ENCODE results near the gene FTCDNL1.

Gene FTCDNL1

DNA sequence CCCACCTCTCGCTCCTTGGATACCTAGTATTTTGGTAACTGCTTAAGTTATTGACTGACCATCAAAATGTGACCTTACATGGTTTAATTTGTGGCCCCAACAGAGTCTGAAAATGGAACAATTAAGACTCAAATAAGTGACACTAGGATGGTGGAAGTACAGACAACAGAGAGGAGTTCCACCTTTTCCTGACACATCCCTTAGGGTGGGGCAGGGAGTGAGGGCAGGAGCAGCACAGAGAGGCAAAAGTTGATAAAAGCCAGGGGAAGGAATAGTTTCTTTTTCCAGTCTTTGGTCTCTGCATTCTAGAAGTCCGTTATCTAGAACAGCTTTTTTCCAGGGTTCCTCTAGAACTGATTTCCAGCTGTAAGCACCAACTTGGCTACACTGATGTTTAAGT lies 32.2 kb downstream of the FTCDNL1 start:
- Histone ChIP-seq H3K4me3 (ENCODE audit: low read depth, low read length) (no peak overlapping the region), H3K36me3 (no peaks in the 10 kb centered on the region), H3K27me3 (ENCODE audit: insufficient read depth, low read depth, severe bottlenecking) (no peaks in the 10 kb centered on the region), H3K9me3 (ENCODE audit: severe bottlenecking) (no peaks in the 10 kb centered on the region), H3K27ac (no peak overlapping the region)
- TF ChIP-seq, protein P1, sequence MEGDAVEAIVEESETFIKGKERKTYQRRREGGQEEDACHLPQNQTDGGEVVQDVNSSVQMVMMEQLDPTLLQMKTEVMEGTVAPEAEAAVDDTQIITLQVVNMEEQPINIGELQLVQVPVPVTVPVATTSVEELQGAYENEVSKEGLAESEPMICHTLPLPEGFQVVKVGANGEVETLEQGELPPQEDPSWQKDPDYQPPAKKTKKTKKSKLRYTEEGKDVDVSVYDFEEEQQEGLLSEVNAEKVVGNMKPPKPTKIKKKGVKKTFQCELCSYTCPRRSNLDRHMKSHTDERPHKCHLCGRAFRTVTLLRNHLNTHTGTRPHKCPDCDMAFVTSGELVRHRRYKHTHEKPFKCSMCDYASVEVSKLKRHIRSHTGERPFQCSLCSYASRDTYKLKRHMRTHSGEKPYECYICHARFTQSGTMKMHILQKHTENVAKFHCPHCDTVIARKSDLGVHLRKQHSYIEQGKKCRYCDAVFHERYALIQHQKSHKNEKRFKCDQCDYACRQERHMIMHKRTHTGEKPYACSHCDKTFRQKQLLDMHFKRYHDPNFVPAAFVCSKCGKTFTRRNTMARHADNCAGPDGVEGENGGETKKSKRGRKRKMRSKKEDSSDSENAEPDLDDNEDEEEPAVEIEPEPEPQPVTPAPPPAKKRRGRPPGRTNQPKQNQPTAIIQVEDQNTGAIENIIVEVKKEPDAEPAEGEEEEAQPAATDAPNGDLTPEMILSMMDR (IDR thresholded peaks at IDR 0.05; ENCODE audit: low read depth, low read length) = no peak
- DNase-seq = no peak

DNA sequence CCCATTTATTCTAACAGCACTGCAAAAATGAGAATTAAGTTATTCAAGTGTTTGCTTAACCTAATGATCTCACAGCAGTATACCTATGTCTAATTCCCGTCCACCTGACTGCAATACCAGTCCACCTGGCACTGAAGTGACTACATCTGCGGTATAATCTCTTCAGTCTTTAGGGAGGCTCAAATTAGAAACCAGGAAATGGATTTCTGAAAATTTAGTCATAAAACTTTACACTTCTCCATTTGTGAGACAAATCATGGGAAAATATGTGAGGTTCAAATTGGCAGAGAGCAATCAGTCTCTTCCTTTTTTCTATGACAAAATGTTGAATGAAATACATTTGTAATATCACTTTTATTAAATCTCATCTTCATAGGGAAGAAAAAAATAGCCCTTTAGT lies 33.0 kb downstream of the FTCDNL1 start:
- no peak for DNase-seq

DNA sequence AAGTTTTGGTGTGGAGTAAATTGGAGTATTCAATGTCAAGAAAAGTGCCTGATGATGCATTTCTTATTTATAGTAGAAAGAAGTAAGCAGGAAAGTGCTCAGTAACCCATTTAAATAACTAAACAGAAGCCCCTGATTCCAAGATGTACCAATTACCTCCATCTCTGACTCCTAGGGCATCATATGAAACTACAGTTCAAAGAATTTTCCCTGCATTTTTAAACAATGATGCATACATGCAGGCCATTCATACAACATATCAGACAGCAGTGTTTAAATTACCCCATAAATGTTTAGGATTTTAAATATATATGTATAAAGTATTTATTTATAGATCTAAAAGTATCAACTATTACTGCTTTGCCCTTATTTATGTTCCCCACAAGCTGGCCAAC lies 36.2 kb downstream of the FTCDNL1 start:
- TF ChIP-seq, protein P1 (IDR thresholded peaks at IDR 0.05; ENCODE audit: low read depth, low read length) = no peak
- no peak for DNase-seq
- H3K36me3 ChIP-seq = no peaks in the 10 kb centered on the region
- no peaks in the 10 kb centered on the region for H3K27me3 ChIP-seq (ENCODE audit: insufficient read depth, low read depth, severe bottlenecking)
- H3K27ac ChIP-seq = no peak overlapping the region
- no peaks in the 10 kb centered on the region for H3K9me3 ChIP-seq (ENCODE audit: severe bottlenecking)
- no peak overlapping the region for H3K4me3 ChIP-seq (ENCODE audit: low read depth, low read length)

More for the DNA sequence above, 33.0 kb downstream of the FTCDNL1 start:
- Histone ChIP-seq H3K36me3 (no peaks in the 10 kb centered on the region), H3K9me3 (ENCODE audit: severe bottlenecking) (no peaks in the 10 kb centered on the region), H3K4me3 (ENCODE audit: low read depth, low read length) (no peak overlapping the region), H3K27ac (no peak overlapping the region), H3K27me3 (ENCODE audit: insufficient read depth, low read depth, severe bottlenecking) (no peaks in the 10 kb centered on the region)
- TF ChIP-seq, protein P1 (IDR thresholded peaks at IDR 0.05; ENCODE audit: low read depth, low read length) = no peak

DNA sequence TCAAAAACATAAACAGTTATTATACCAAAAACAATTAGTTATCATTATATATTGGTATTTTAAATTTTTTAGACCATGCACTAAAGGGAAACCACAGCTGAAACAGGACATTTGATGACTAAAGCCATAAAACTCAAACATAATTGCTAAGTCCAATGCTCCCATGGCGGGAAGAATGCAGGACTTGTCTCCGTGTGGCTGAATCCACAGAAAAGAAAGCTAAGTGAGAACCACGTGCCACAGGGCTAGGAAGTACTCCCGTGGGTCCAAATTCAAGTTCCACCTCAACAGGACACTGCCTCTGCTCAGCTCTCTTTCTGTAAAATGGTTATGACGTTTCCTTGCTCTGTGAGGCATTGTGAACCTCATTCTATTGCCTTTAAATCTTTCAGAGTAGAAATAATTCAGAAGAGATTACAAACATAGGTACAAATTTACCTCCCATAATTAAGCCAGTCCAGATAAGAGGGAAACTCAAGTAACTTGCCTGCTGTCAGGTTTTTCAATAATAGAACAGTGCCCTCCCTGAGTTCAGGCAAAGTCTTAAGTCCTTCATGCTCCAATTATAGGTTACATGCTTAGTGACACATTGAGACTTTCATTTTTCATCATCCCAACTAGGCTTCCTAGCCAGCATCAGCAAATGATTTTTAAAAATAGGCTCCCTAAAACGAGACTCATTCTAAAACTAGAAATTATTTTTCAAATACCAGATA lies 36.7 kb downstream of the FTCDNL1 start:
- no peak overlapping the region for H3K27ac ChIP-seq
- H3K4me3 ChIP-seq (ENCODE audit: low read depth, low read length) = no peak overlapping the region
- TF ChIP-seq, protein P1 (IDR thresholded peaks at IDR 0.05; ENCODE audit: low read depth, low read length) = no peak
- no peaks in the 10 kb centered on the region for H3K27me3 ChIP-seq (ENCODE audit: insufficient read depth, low read depth, severe bottlenecking)
- H3K9me3 ChIP-seq (ENCODE audit: severe bottlenecking) = no peaks in the 10 kb centered on the region
- no peaks in the 10 kb centered on the region for H3K36me3 ChIP-seq
- DNase-seq = no peak

DNA sequence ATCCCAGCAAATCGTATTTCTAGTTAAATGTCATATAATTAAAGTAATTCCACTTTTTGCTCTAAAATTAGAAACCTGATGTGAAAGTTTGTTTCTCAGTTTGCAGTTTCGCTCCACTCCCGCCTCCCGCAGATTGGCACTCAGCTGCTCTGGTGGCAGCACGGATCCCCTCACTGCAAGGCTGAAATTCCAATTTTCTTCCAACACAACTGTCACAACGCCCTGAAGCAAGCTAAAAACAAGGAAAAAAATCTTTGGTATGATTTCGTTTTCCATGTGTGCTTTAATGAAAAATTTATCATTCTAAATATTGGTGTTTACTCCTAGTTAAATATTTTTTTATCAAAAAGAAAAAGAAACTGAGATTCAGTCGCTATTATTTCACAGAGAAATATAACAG lies 38.5 kb downstream of the FTCDNL1 start:
- Histone ChIP-seq H3K27ac (no peak overlapping the region), H3K27me3 (ENCODE audit: insufficient read depth, low read depth, severe bottlenecking) (no peaks in the 10 kb centered on the region), H3K36me3 (no peaks in the 10 kb centered on the region), H3K4me3 (ENCODE audit: low read depth, low read length) (no peak overlapping the region), H3K9me3 (ENCODE audit: severe bottlenecking) (no peaks in the 10 kb centered on the region)
- no peak for DNase-seq
- TF ChIP-seq, protein P1 (IDR thresholded peaks at IDR 0.05; ENCODE audit: low read depth, low read length) = no peak

DNA sequence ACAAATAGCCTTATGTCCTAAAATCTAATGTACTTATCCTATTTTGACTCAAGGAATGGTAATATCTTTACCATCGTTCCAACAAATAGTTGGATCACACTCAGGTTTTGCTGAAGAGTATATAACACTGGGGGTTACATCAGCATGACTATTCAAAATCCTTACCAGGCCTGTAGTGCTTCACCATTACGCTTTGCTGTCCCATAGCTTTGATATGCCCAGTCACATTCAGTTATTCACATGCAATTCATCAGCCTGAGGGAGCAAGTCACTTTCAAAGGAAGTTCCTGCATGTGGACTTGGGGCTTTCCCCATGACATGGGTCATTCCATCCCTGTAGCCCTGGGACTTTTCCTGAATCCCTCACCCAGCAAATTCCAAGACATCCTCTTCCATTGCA lies 39.6 kb downstream of the FTCDNL1 start:
- no peak for DNase-seq
- no peaks in the 10 kb centered on the region for H3K9me3 ChIP-seq (ENCODE audit: severe bottlenecking)
- H3K4me3 ChIP-seq (ENCODE audit: low read depth, low read length) = no peak overlapping the region
- no peaks in the 10 kb centered on the region for H3K27me3 ChIP-seq (ENCODE audit: insufficient read depth, low read depth, severe bottlenecking)
- TF ChIP-seq, protein P1 (IDR thresholded peaks at IDR 0.05; ENCODE audit: low read depth, low read length) = no peak
- no peaks in the 10 kb centered on the region for H3K36me3 ChIP-seq
- H3K27ac ChIP-seq = no peak overlapping the region

Data from WERI-Rb-1 (cell line).